ENCODE results near the gene FAM83F. TPM values are rescaled to one million over a fixed set of nuclear protein-coding genes. Genes with fewer than 3 reads are reported as not detected.

The FAM83F gene
- polyA plus RNA-seq, 1 donor (not counting 4 experiments of a cell fraction or from before 2014, with no cell fraction given), result 22.8 TPM

DNA sequence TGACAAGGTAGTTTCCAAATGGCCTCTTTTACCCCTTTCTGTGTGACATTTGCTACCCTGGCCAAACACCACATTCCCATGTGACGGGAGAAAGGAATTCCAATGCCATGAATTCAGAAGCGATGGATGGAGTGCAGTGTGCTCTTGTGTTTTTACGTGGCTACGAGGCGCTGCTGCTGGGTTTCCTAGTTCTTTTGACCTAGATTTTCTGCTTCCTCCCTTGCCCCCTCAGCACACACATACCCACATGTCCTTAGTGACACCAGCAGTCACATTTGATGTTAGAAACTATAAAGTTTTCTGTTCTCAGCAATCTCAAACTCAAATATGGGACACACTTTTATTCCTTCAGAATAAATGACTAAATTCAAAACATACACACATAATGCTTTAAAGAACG is 42.4 kb upstream of the FAM83F start:
- H3K9me1 ChIP-seq (ENCODE audit: control insufficient read depth, extremely low read depth, insufficient read depth, low read length), result no peaks in the 10 kb centered on the region
- TF ChIP-seq, protein P1, sequence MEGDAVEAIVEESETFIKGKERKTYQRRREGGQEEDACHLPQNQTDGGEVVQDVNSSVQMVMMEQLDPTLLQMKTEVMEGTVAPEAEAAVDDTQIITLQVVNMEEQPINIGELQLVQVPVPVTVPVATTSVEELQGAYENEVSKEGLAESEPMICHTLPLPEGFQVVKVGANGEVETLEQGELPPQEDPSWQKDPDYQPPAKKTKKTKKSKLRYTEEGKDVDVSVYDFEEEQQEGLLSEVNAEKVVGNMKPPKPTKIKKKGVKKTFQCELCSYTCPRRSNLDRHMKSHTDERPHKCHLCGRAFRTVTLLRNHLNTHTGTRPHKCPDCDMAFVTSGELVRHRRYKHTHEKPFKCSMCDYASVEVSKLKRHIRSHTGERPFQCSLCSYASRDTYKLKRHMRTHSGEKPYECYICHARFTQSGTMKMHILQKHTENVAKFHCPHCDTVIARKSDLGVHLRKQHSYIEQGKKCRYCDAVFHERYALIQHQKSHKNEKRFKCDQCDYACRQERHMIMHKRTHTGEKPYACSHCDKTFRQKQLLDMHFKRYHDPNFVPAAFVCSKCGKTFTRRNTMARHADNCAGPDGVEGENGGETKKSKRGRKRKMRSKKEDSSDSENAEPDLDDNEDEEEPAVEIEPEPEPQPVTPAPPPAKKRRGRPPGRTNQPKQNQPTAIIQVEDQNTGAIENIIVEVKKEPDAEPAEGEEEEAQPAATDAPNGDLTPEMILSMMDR (optimal IDR thresholded peaks at IDR 0.05 in 1 of 3, IDR thresholded peaks at IDR 0.05 in 1 of 3, conservative IDR thresholded peaks at IDR 0.05 in 1 of 3; ENCODE audit: extremely low read depth in 1 of 3, insufficient read depth in 2 of 3, low read length in 3 of 3), result no peak
- TF ChIP-seq EZH2 (IDR thresholded peaks at IDR 0.05; ENCODE audit: low read length), result no peak
- dilution Hi-C loops (cut with MboI; ENCODE audit: extremely low pct_ligation_motif_present, low sequenced_read_pairs), result no loop called here
- H3K4me3 ChIP-seq (ENCODE audit: control insufficient read depth in 2 of 3, extremely low read depth in 1 of 3, insufficient read depth in 2 of 3, low read depth in 1 of 3, low read length in 3 of 3), result no peak overlapping the region
- DNase-seq (ENCODE audit: low read depth, low spot score) (no peak), FAIRE-seq (no peak)
- no peak overlapping the region for H3K9ac ChIP-seq (ENCODE audit: control insufficient read depth, extremely low read depth, insufficient read depth, low read length)
- no peaks in the 10 kb centered on the region for H4K20me1 ChIP-seq (ENCODE audit: control insufficient read depth, extremely low read depth, insufficient read depth, low read length)
- no peaks in the 10 kb centered on the region for H3K79me2 ChIP-seq (ENCODE audit: control insufficient read depth, insufficient read depth, low read length)
- no peak overlapping the region for H3K4me2 ChIP-seq (ENCODE audit: control insufficient read depth, extremely low read depth, insufficient read depth, low read depth, low read length)
- no peak overlapping the region for H2AFZ ChIP-seq (ENCODE audit: control insufficient read depth, low read length)
- no peaks in the 10 kb centered on the region for H3K9me3 ChIP-seq (ENCODE audit: control insufficient read depth, low read depth, low read length)
- no peaks in the 10 kb centered on the region for H3K4me1 ChIP-seq (ENCODE audit: control insufficient read depth, extremely low read depth, insufficient read depth, low read length)
- no peak overlapping the region for H3K27ac ChIP-seq (ENCODE audit: control insufficient read depth, insufficient read depth, low read length)
- peaks cover 9% of the 10 kb centered on the region for H3K27me3 ChIP-seq (ENCODE audit: control insufficient read depth, extremely low read depth, insufficient read depth, low read length)
- H3K36me3 ChIP-seq (ENCODE audit: control insufficient read depth in 2 of 2, extremely low read depth in 1 of 2, insufficient read depth in 2 of 2, low read length in 2 of 2), result no peaks in the 10 kb centered on the region

DNA sequence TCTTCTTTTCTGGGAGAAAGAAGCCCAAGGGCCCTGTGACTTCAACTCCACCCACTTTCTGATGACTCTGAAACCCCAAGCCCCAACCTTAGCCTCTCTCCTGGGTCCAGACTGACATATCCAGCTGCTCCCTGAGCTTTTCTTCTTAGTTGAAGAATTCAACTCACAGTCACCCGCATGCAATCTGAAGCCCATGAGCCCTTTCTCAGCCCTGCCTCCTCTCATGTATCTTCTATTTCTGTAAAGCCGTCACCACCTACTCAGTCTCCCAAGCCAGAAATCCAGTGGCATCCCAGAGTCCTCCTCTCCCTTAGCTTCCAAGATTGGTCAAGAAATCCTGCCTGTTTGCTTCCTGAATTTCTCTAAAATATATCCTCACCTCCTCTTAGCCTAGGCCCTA is 41.7 kb upstream of the FAM83F start:
- dilution Hi-C loops (cut with MboI; ENCODE audit: extremely low pct_ligation_motif_present, low sequenced_read_pairs), result no loop called here
- DNase-seq (ENCODE audit: low read depth, low spot score), result no peak
- Histone ChIP-seq H3K4me1 (ENCODE audit: control insufficient read depth, extremely low read depth, insufficient read depth, low read length) (no peaks in the 10 kb centered on the region), H3K9me1 (ENCODE audit: control insufficient read depth, extremely low read depth, insufficient read depth, low read length) (no peaks in the 10 kb centered on the region), H2AFZ (ENCODE audit: control insufficient read depth, low read length) (no peak overlapping the region), H3K4me2 (ENCODE audit: control insufficient read depth, extremely low read depth, insufficient read depth, low read depth, low read length) (no peak overlapping the region), H3K27me3 (ENCODE audit: control insufficient read depth, extremely low read depth, insufficient read depth, low read length) (peaks cover 6% of the 10 kb centered on the region), H3K9me3 (ENCODE audit: control insufficient read depth, low read depth, low read length) (no peaks in the 10 kb centered on the region), H3K27ac (ENCODE audit: control insufficient read depth, insufficient read depth, low read length) (no peak overlapping the region), H3K9ac (ENCODE audit: control insufficient read depth, extremely low read depth, insufficient read depth, low read length) (no peak overlapping the region), H4K20me1 (ENCODE audit: control insufficient read depth, extremely low read depth, insufficient read depth, low read length) (no peaks in the 10 kb centered on the region), H3K79me2 (ENCODE audit: control insufficient read depth, insufficient read depth, low read length) (no peaks in the 10 kb centered on the region), H3K36me3 (ENCODE audit: control insufficient read depth in 2 of 2, extremely low read depth in 1 of 2, insufficient read depth in 2 of 2, low read length in 2 of 2) (no peaks in the 10 kb centered on the region), H3K4me3 (ENCODE audit: control insufficient read depth in 2 of 3, extremely low read depth in 1 of 3, insufficient read depth in 2 of 3, low read depth in 1 of 3, low read length in 3 of 3) (no peak overlapping the region)
- no peak for FAIRE-seq
- TF ChIP-seq, protein P1 (optimal IDR thresholded peaks at IDR 0.05 in 1 of 3, IDR thresholded peaks at IDR 0.05 in 1 of 3, conservative IDR thresholded peaks at IDR 0.05 in 1 of 3; ENCODE audit: extremely low read depth in 1 of 3, insufficient read depth in 2 of 3, low read length in 3 of 3), result no peak
- TF ChIP-seq EZH2 (IDR thresholded peaks at IDR 0.05; ENCODE audit: low read length), result no peak
